Smooth muscle cell (in vitro differentiated cells): ENCODE data around the gene AK2. TPM values are rescaled to one million over a fixed set of nuclear protein-coding genes. Genes with fewer than 3 reads are reported as not detected.

Experiments
- DNase-seq: peaks from one replicate; lab custom pipeline; 2025; ENCODE audit not compliant: unreplicated experiment; lab: John Stamatoyannopoulos, UW
- H2AFZ ChIP-seq: fragments of 200-600 bp; sonication (generic); 2 replicates; pipeline ENCODE4 v1.6.0; 2016; ENCODE audit warnings: antibody characterized with exemption, low read depth, mild to moderate bottlenecking
- H3F3A ChIP-seq: fragments of 200-600 bp; sonication (generic); 2 replicates; pipeline ENCODE4 v1.6.0; 2017; ENCODE audit warnings: antibody characterized with exemption, low read depth
- H3K27ac ChIP-seq: fragments of 200-600 bp; sonication (generic); 2 replicates; pipeline ENCODE4 v1.5.1; 2016; ENCODE audit warnings: low read depth, mild to moderate bottlenecking
- H3K27me3 ChIP-seq: fragments of 200-600 bp; sonication (generic); 2 replicates; pipeline ENCODE4 v1.6.1; 2016; ENCODE audit warnings: low read depth, mild to moderate bottlenecking
- H3K36me3 ChIP-seq: fragments of 200-600 bp; sonication (generic); 2 replicates; pipeline ENCODE4 v1.5.1; 2016; ENCODE audit warnings: low read depth
- H3K4me1 ChIP-seq: fragments of 200-600 bp; sonication (generic); 2 replicates; pipeline ENCODE4 v1.5.1; 2016; ENCODE audit warnings: low read depth
- H3K4me2 ChIP-seq: fragments of 200-600 bp; sonication (generic); 2 replicates; pipeline ENCODE4 v1.6.0; 2016; ENCODE audit warnings: mild to moderate bottlenecking
- H3K4me3 ChIP-seq: fragments of 200-600 bp; sonication (generic); 2 replicates; pipeline ENCODE4 v1.5.1; 2016; ENCODE audit warnings: mild to moderate bottlenecking
- H3K79me2 ChIP-seq: fragments of 200-600 bp; sonication (generic); 2 replicates; pipeline ENCODE4 v1.6.0; 2016; ENCODE audit warnings: low read depth, mild to moderate bottlenecking
- H3K9ac ChIP-seq: fragments of 200-600 bp; sonication (generic); 2 replicates; pipeline ENCODE4 v1.6.0; 2016; ENCODE audit warnings: low read depth
- H3K9me3 ChIP-seq: fragments of 200-600 bp; sonication (generic); replicated peaks from 2 replicates; pipeline ENCODE4 v1.5.1; 2016; ENCODE audit warnings: low read depth
- H4K20me1 ChIP-seq: fragments of 200-600 bp; sonication (generic); 2 replicates; pipeline ENCODE4 v1.6.0; 2016; ENCODE audit warnings: low read depth
- WGBS: methylation state at CpG from one replicate; pipeline ENCODE4 v1.1.7; 2016; ENCODE audit warnings: low lambda C conversion rate; 5-methylcytosine and 5-hydroxymethylcytosine counted together
- polyA plus RNA-seq: library from polyadenylated mRNA; unstranded; fragments of >200 nt; fragmentation: Nextera tagmentation; extraction: Ambion mirVana; gene quantifications from 2 replicates; pipeline ENCODE4 v1.2.1, GENCODE V29; 2016
- total RNA-seq: library from RNA; depleted of rRNA; stranded (reverse); fragments of >200 nt; gene quantifications from 2 replicates; pipeline ENCODE4 v1.2.3, GENCODE V29; 2014
- TF ChIP-seq, protein P1 (sequence below): fragments of 200-600 bp; sonication (generic); IDR thresholded peaks from 2 replicates; pipeline ENCODE4 v1.5.1; 2017; ENCODE audit warnings: borderline replicate concordance, mild to moderate bottlenecking, antibody characterized with exemption; ENCODE audit not compliant: insufficient read depth, poor library complexity, severe bottlenecking

AK2 gene
- total and polyA plus RNA-seq, 2 experiments from 2014 or later: 89.8 to 121 TPM

GRCh38 chr1:33031506-33031905 lies 5.2 kb downstream of the AK2 start:
- H4K20me1 ChIP-seq: peaks cover 90% of the 10 kb centered on the region
- no peak for DNase-seq
- H3K27me3 ChIP-seq: no peaks in the 10 kb centered on the region
- no peaks in the 10 kb centered on the region for H3K9me3 ChIP-seq
- no peak overlapping the region for H3K9ac ChIP-seq
- H3K79me2 ChIP-seq: peaks cover 86% of the 10 kb centered on the region
- no peaks in the 10 kb centered on the region for H3K36me3 ChIP-seq
- TF ChIP-seq, protein P1, sequence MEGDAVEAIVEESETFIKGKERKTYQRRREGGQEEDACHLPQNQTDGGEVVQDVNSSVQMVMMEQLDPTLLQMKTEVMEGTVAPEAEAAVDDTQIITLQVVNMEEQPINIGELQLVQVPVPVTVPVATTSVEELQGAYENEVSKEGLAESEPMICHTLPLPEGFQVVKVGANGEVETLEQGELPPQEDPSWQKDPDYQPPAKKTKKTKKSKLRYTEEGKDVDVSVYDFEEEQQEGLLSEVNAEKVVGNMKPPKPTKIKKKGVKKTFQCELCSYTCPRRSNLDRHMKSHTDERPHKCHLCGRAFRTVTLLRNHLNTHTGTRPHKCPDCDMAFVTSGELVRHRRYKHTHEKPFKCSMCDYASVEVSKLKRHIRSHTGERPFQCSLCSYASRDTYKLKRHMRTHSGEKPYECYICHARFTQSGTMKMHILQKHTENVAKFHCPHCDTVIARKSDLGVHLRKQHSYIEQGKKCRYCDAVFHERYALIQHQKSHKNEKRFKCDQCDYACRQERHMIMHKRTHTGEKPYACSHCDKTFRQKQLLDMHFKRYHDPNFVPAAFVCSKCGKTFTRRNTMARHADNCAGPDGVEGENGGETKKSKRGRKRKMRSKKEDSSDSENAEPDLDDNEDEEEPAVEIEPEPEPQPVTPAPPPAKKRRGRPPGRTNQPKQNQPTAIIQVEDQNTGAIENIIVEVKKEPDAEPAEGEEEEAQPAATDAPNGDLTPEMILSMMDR: no peak
- peaks cover 13% of the 10 kb centered on the region for H3K4me1 ChIP-seq
- no peak overlapping the region for H3K27ac ChIP-seq
- no peaks in the 10 kb centered on the region for H3F3A ChIP-seq
- no peak overlapping the region for H3K4me2 ChIP-seq
- WGBS: 97% methylated on average over 4 of the region's 4 CpGs
- no peak overlapping the region for H3K4me3 ChIP-seq
- H2AFZ ChIP-seq: no peak overlapping the region

DNA sequence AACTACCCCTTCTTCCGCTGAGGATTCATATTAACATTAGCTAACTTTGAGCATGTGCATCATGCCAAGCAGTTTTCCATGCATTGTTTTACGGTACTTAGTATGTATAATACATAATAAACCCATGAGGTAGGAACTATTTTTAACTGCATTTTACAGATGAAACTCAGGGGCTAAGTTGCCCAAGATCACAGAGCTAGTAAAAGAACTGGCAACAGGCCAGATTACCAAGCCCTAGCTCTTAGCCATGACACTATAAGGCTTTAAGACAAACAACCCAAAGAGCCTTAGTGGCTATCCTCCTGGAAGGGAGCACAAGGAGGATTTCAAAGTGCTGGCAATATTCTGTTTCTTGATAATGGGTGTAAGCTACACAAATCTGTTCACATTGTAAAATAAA lies 6.1 kb downstream of the AK2 start:
- DNase-seq: no peak
- Histone ChIP-seq H3K27me3 (no peaks in the 10 kb centered on the region), H3K4me3 (no peak overlapping the region), H3K9ac (no peak overlapping the region), H3K27ac (no peak overlapping the region), H4K20me1 (peaks cover 97% of the 10 kb centered on the region), H2AFZ (no peak overlapping the region), H3K36me3 (no peaks in the 10 kb centered on the region), H3K4me1 (peaks cover 4% of the 10 kb centered on the region), H3K4me2 (no peak overlapping the region), H3K79me2 (peaks cover 83% of the 10 kb centered on the region), H3F3A (no peaks in the 10 kb centered on the region), H3K9me3 (no peaks in the 10 kb centered on the region)
- 86% methylated on average over 2 of the region's 2 CpGs for WGBS
- TF ChIP-seq, protein P1: no peak

DNA sequence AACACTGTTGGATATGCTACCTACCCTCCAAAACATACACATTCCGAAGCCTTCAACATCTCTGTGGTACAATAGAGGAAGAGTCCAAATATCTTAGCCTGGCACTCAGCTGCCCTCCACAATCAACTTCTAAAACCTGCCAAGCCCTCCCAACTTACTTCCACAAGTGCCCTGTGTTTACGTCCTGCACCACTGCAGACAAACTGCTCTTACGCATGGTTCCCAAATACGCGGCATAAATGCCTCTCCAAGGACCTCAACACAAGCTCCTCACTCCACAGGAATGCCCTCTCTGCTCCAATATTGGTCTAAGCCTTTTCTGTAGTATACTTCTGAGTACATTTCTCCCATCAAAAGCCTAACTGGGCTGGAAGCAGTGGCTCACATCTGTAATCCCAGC lies 6.8 kb downstream of the AK2 start:
- H3K27me3 ChIP-seq: no peaks in the 10 kb centered on the region
- no peaks in the 10 kb centered on the region for H3K4me1 ChIP-seq
- H3K36me3 ChIP-seq: no peaks in the 10 kb centered on the region
- 97% methylated on average over 5 of the region's 5 CpGs for WGBS
- no peaks in the 10 kb centered on the region for H3F3A ChIP-seq
- TF ChIP-seq, protein P1: no peak
- no peak overlapping the region for H3K4me2 ChIP-seq
- H3K9me3 ChIP-seq: no peaks in the 10 kb centered on the region
- H3K27ac ChIP-seq: no peak overlapping the region
- no peak overlapping the region for H3K4me3 ChIP-seq
- H4K20me1 ChIP-seq: peaks cover 97% of the 10 kb centered on the region
- H3K79me2 ChIP-seq: peaks cover 79% of the 10 kb centered on the region
- H3K9ac ChIP-seq: no peak overlapping the region
- no peak for DNase-seq
- H2AFZ ChIP-seq: no peak overlapping the region

DNA sequence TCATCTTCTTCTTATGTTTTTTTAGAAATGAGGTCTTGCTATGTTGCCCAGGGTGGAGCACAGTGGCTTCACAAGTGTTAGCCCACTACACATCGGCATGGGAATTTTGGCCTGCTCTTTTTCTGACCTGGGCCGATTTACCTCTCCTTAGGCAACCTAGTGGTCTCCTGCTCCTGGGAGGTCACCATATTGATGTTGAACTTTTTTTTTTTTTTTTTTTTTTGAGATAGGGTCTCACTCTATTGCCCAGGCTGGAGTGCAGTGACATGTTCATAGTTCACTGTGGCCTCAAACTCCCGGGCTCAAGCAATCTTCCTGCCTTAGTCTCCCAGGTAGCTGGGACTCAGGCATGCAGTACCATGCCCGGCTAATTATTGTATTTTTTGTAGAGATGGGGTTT lies 7.5 kb downstream of the AK2 start:
- no peak overlapping the region for H3K27ac ChIP-seq
- 100% methylated on average over 4 of the region's 4 CpGs for WGBS
- no peak for DNase-seq
- H3K4me2 ChIP-seq: no peak overlapping the region
- no peaks in the 10 kb centered on the region for H3F3A ChIP-seq
- no peak overlapping the region for H2AFZ ChIP-seq
- H3K4me3 ChIP-seq: no peak overlapping the region
- no peak overlapping the region for H3K9ac ChIP-seq
- no peaks in the 10 kb centered on the region for H3K36me3 ChIP-seq
- no peaks in the 10 kb centered on the region for H3K9me3 ChIP-seq
- H3K4me1 ChIP-seq: no peaks in the 10 kb centered on the region
- TF ChIP-seq, protein P1: no peak
- peaks cover 97% of the 10 kb centered on the region for H4K20me1 ChIP-seq
- no peaks in the 10 kb centered on the region for H3K27me3 ChIP-seq
- peaks cover 79% of the 10 kb centered on the region for H3K79me2 ChIP-seq
